Breast epithelium (tissue), 3 donors: ENCODE data around the gene EIF4E3.

Experiments used
- POLR2A ChIP-seq: fragments of 450-650 bp; IDR thresholded peaks from one replicate; pipeline ENCODE4 v1.6.1; 2016; ENCODE audit warnings: antibody characterized with exemption, mild to moderate bottlenecking, moderate library complexity
- TF ChIP-seq, protein P1 (sequence below), 3 donors: fragments of 450-650 bp; IDR thresholded peaks; one replicate each; pipeline ENCODE4 v1.5.1; 2016 to 2017; ENCODE audit warnings: antibody characterized with exemption in 3 of 3, mild to moderate bottlenecking in 3 of 3, moderate library complexity in 3 of 3

DNA sequence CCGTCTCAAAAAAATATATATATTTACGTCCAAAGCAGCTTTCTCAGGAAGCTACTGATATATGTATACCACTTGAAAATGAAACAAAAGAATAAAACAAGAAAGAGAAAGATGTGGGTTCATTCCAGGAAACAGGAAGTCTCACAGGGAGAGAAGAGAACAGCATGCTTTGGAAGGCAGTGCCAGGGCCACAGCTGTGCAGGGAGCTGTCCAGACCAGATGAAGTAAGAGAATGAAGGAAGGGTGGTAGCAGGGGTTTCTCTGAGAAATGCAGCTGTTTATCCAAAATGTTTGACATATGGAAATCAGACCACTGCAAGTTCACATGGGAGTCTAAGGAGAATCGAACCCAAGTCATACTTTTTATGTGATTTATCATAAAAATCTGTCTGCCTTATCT is 19.5 kb upstream of the EIF4E3 start:
- TF ChIP-seq, protein P1, sequence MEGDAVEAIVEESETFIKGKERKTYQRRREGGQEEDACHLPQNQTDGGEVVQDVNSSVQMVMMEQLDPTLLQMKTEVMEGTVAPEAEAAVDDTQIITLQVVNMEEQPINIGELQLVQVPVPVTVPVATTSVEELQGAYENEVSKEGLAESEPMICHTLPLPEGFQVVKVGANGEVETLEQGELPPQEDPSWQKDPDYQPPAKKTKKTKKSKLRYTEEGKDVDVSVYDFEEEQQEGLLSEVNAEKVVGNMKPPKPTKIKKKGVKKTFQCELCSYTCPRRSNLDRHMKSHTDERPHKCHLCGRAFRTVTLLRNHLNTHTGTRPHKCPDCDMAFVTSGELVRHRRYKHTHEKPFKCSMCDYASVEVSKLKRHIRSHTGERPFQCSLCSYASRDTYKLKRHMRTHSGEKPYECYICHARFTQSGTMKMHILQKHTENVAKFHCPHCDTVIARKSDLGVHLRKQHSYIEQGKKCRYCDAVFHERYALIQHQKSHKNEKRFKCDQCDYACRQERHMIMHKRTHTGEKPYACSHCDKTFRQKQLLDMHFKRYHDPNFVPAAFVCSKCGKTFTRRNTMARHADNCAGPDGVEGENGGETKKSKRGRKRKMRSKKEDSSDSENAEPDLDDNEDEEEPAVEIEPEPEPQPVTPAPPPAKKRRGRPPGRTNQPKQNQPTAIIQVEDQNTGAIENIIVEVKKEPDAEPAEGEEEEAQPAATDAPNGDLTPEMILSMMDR (IDR thresholded peaks at IDR 0.05): no peak
- no peak for TF ChIP-seq POLR2A
